Posterior cingulate gyrus (tissue), 11 donors: ENCODE measurements around the gene VPS13D.
"Not testable (repeated sequence)": the region's sequence is repeated elsewhere in the genome, so short reads cannot be mapped to it uniquely, and the experiment has no call there.

Experiments used
- DNase-seq, 10 donors: peaks; one replicate each; pipeline versions ENCODE4 v3.0.0 to v3.0.0-alpha.2; 2020 to 2021; ENCODE audit warnings: mixed read lengths in 3 of 10
- intact Hi-C: fragments of 100-400 bp; cut with DNase I; formaldehyde crosslinking; loops from one replicate; pipeline ENCODE4 v1.15.1; 2023

VPS13D gene

GRCh38 chr1:12196641-12197482 lies 33.0 kb upstream of the VPS13D start:
- intact Hi-C loops = no loop called here
- peak in 1 of 10 donors; percentile 88 for DNase-seq

DNA sequence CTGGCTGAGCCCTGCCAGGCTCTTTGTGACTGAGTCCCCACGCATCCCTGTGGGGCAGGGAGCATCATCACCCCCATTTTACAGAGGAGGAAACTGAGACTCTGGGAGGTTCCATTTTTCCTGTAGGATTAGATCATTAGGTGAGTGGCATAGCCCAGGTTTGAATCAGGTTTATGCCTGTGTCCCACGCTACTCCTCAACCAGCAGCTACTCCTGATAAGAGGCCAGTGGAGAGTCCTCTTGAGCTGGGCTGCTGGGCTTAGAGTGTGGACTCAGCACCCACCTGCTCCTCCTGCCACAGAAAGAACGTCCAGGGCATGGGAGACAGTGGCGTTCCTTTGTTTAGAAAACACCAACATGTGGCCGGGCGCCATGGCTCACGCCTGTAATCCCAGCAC lies 32.3 kb upstream of the VPS13D start:
- intact Hi-C loops = no loop called here
- DNase-seq = no peak

DNA sequence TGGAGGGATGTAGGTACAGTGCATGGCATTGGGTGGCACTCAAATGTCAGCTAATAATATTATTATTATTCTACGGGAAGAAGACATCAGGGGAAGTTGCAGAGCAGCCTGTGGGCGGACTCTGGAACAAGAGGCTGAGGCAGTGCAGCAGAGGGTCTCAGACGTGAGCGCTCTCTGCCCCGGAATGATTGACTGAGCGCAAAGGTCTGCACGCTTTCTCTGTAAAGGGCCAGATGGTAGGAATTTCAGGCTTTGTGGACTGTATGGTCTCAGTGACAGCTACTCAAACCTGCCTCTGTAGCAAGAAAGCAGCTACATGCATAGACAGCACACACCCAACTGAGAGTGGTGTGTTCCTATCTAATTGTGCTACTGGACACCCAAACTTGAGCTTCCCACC lies 29.6 kb upstream of the VPS13D start:
- no peak for DNase-seq
- intact Hi-C loops = no loop called here

DNA sequence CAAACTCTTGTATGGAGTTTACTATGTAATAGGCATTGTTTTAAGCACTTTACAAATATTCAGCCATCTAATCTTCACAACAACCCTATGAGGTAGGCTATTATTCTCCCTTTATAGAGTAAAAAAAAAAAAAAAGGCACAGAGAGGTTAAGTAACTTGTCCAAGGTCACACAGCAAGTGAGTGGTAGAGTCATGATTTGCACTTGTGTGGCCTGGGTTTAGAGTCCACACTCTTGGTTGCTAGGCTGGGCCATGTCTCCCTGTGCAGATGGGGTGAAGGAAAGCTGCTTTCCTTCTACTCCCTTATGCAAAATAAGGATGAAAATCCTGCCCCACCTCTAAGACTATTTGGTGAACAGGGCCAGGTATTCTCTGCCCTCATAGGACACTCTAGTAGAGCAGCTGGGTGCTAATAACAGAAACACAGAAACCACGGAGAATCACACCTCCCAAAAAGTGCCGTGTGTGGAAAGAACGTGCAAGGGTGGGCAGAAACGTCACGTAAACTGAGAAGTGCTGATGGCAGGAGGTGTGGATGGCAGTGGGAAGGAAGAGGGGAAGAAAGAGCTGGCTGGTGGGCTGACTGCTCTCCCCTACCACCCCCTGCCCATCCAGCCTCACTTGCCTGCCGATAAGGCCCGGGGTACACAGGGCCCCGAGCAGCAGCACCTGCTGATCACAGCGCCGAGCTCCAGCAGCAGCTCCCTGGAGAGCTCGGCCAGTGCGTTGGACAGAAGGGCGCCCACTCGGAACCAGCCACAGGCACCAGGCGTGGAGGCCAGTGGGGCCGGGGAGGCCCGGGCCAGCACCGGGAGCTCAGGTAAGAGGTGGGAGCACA lies 28.3 kb upstream of the VPS13D start:
- intact Hi-C loops = no loop called here
- DNase-seq = no peak

DNA sequence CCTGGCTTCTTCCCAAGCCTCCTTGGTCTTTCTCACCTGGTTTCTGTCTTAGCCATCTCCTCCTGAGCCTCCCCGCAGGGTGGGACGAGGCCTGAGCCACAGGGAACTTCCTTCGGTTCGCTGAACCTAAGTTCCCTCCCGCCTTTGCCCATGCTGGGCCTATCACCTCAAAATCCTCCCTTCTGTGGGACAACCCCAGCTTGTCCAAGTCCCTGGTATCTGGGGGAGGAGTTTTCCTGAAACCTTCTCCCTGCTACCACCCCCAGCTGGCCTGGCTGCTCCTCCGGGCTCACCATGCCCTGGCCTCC lies 27.7 kb upstream of the VPS13D start:
- intact Hi-C loops = no loop called here
- no peak for DNase-seq

- no peak for DNase-seq
- intact Hi-C loops = no loop called here
Observed at GRCh38 chr1:12202577-12202976, 27.3 kb upstream of the VPS13D start.

GRCh38 chr1:12203216-12204007 lies 26.4 kb upstream of the VPS13D start:
- intact Hi-C loops = no loop called here
- DNase-seq = no peak

DNA sequence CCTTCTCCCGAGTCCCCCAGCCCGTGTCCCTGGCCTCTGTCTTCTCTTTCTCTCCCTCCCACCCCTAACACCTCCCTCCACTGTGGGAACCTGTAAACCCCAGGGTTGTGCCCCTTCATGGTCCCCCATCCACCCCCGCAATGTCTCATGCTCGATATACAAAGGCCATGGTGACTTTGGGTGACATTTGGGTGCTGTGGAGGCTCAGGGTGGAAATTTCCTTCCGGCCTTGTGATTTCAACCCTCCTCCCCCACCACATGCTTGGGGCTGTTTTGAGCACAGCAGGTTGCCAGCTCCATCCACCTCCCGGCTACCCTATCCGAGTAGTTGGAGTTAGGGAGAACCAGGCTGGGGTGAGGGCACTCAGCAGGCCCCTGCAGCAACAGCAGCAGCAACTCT lies 25.7 kb upstream of the VPS13D start:
- DNase-seq = no peak
- intact Hi-C loops = no loop called here

DNA sequence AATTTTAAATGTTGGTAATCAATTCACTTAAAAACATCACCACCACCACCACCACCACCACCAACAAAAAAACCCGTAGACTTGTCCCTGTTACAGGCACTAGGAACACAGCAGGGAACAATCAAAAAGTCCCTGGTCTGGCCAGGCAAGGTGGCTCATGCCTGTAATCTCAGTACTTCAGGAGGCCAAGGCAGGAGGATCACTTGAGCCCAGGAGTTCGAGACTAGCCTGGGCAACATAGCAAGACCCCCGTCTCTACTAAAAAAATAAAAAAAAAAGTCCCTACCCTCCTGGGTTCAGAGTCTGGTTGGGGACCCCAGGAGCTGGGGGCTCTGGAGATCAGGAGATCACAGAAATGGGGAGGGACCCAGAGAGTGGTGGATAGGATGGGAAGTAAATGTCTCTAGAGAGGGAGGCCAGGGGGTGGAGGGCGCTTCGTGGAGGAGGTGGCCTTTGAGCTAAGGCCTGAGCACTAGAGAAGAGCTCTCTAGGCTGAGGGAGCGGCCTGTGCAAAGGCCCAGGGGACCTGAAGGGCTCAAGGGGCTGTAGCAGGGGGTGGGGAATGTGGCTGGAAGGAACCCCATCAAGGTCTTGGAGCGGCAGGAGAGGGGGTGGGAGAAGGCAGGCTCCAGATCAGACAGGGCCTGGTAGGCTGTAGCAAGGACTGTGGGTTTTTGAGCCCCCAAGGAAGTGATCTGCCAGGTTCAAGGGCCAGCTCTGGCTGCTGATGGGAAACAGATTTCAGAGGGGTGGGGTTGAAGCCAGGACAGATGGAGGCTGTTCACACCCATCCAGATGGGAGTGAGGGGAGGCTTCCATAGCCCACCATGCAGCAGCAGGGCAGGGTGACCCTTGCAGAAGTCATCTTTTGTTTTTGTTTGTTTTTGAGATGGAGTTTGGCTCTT lies 24.8 kb upstream of the VPS13D start:
- no peak for DNase-seq
- intact Hi-C loops = no loop called here

DNA sequence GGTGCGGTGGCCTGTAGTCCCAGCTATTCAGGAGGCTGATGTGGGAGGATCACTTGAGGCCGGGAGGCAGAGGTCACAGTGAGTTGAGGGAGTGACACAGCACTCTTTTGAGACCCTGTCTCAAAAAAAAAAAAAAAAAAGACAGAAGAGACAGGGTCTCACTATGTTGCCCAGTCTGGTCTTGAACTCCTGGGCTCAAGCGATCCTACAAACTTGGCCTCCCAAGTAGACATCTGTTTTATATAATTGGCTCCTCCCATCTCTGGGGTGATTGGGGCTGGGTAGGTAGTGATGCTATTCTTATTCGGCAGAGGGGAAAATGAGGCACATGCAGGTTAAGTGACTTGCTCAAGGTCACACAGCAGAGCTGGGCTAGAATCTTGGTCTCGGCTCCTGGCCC lies 23.6 kb upstream of the VPS13D start:
- intact Hi-C loops = no loop called here
- DNase-seq = no peak

GRCh38 chr1:12206792-12207424 lies 22.9 kb upstream of the VPS13D start:
- intact Hi-C loops = no loop called here

DNA sequence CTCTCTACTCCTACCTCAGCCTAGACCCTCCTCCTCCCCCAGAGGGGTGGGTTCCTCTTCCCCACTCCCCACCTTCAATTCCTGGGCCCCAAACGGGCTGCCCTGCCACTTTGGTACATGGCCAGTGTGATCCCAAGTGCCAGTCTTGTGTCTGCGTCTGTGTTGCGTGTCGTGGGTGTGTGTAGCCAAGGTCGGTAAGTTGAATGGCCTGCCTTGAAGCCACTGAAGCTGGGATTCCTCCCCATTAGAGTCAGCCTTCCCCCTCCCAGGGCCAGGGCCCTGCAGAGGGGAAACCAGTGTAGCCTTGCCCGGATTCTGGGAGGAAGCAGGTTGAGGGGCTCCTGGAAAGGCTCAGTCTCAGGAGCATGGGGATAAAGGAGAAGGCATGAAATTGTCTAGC lies 21.6 kb upstream of the VPS13D start:
- DNase-seq = no peak
- intact Hi-C loops = no loop called here

More at GRCh38 chr1:12206792-12207424, 22.9 kb upstream of the VPS13D start:
- DNase-seq = peak in 1 of 10 donors; percentile 65

GRCh38 chr1:12208764-12209494 lies 20.9 kb upstream of the VPS13D start:
- intact Hi-C loops = loop anchor here (1.0 kb wide), 1 partner anchor 85 kb away; no protein-coding TSS in a partner anchor
- DNase-seq = peak; percentile 69 to 98 (median 92)

- intact Hi-C loops = loop anchor here (1.0 kb wide), 1 partner anchor 85 kb away; no protein-coding TSS in a partner anchor
- peak in 1 of 10 donors; percentile 26 for DNase-seq
Observed at GRCh38 chr1:12209495-12209832, 20.4 kb upstream of the VPS13D start.

DNA sequence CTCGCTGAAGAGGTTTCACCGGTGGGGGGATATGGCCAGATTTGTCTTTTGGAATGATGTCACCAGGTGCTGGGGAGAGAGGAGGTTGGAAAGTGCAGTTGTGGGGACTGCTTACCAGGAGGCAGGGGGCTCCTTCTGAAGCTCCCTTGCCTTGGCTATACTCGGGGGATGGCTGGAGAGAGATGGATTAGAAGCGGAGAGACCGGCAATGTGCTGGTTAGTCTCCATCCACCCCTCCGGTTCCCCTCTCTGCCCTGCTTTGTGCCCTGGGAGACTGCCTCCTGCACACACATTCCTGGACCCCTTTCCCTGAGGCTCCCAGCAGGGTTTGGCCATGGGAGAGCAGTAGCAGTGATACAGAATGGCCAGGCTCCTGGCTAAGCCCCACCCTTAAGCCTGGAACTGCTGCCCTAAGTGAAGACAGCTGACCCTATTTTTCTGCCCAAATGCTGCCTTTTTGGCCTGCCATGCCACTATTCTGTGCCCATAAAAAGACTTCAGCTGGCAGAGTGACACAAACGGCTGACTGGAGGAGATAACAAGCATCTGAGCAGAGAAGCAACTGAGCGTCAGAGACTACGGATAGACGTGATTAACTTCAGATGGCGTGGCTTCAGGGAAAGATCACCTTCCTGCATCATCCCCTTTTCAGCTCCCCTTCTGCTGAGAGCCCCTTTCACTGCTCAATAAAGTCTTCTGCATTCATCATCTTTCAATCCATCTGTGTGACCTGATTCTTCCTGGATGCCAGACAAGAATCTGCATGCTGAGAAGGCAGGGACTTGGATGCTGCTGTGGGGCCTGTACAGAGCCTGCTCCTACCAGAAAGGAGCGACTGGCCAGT lies 14.5 kb upstream of the VPS13D start:
- intact Hi-C loops = no loop called here
- DNase-seq = no peak

DNA sequence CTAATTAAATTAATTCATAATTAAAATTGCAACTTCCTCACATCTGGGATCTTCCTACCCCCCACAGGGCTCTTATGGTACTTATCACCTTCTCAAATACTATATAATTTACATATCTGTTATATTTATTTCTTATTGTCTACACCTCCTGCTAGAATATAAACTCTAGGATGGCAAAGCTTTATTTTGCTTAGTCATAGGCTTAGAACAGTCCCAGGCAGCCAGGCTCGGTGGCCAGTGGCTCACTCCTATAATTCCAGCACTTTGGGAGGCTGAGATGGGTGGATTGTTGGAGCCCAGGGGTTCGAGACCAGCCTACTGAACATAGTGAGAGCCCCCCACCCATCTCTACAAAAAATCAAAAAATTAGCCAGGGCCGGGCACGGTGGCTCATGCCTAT lies 10.0 kb upstream of the VPS13D start:
- DNase-seq = no peak

GRCh38 chr1:12220890-12221289 lies 8.9 kb upstream of the VPS13D start:
- intact Hi-C loops = no loop called here

More for the DNA sequence above, 10.0 kb upstream of the VPS13D start:
- intact Hi-C loops = no loop called here

GRCh38 chr1:12222700-12223099 lies 7.1 kb upstream of the VPS13D start:
- not testable (repeated sequence) for DNase-seq

More at GRCh38 chr1:12220890-12221289, 8.9 kb upstream of the VPS13D start:
- DNase-seq = no peak

More at GRCh38 chr1:12222700-12223099, 7.1 kb upstream of the VPS13D start:
- intact Hi-C loops = not testable (repeated sequence)
